GM12878 (cell line): ENCODE results near the gene SSRP1. TPM values are rescaled to one million over a fixed set of nuclear protein-coding genes. Genes with fewer than 3 reads are reported as not detected.
A peak's percentile ranks its signal among the peaks of the same experiment; 100 is the strongest.

Experiments used
- GABPA ChIP-seq: IDR thresholded peaks from 2 replicates; pipeline ENCODE4 v1.6.1; 2014; ENCODE audit warnings: antibody characterized with exemption, low read depth, mild to moderate bottlenecking, inconsistent platforms
- HDGF ChIP-seq: fragments of 450-650 bp; IDR thresholded peaks from 2 replicates; pipeline ENCODE4 v1.6.1; 2016; ENCODE audit warnings: antibody characterized with exemption
- KLF5 ChIP-seq: fragments of 450-650 bp; IDR thresholded peaks from 2 replicates; pipeline ENCODE4 v1.6.1; 2014; ENCODE audit warnings: mild to moderate bottlenecking; ENCODE audit not compliant: partially characterized antibody
- NKRF ChIP-seq: fragments of 450-650 bp; conservative IDR thresholded peaks from 2 replicates; pipeline ENCODE4 v1.6.1; 2017; ENCODE audit warnings: mild to moderate bottlenecking, moderate library complexity
- NR2F1 ChIP-seq: fragments of 450-650 bp; conservative IDR thresholded peaks from 2 replicates; pipeline ENCODE4 v1.6.1; 2017; ENCODE audit warnings: mild to moderate bottlenecking
- RB1 ChIP-seq: fragments of 450-650 bp; formaldehyde crosslinking; IDR thresholded peaks from 2 replicates; pipeline ENCODE4 v1.6.1; 2017; ENCODE audit warnings: mild to moderate bottlenecking, borderline replicate concordance
- REST ChIP-seq: IDR thresholded peaks from 2 replicates; pipeline ENCODE4 v1.6.1; 2012; ENCODE audit warnings: mild to moderate bottlenecking, low read depth, low read length
- RUNX3 ChIP-seq: IDR thresholded peaks from 2 replicates; pipeline ENCODE4 v1.6.1; 2012; ENCODE audit warnings: low read length, inconsistent platforms
- SIX5 ChIP-seq: IDR thresholded peaks from 2 replicates; pipeline ENCODE4 v1.6.1; 2011; ENCODE audit warnings: mild to moderate bottlenecking, low read depth, low read length, moderate library complexity; ENCODE audit not compliant: severe bottlenecking
- SREBF1 ChIP-seq: IDR thresholded peaks from 2 replicates; pipeline ENCODE4 v1.6.1; 2012; ENCODE audit warnings: mild to moderate bottlenecking, low read length
- TAF1 ChIP-seq: IDR thresholded peaks from 2 replicates; pipeline ENCODE4 v1.6.1; 2011; ENCODE audit warnings: mild to moderate bottlenecking, low read depth, low read length, borderline replicate concordance
- TARDBP ChIP-seq: IDR thresholded peaks from 2 replicates; pipeline ENCODE4 v1.6.1; 2016; ENCODE audit warnings: borderline replicate concordance
- YY1 ChIP-seq: IDR thresholded peaks from 2 replicates; pipeline ENCODE4 v1.6.1; 2011; ENCODE audit warnings: low read depth, mild to moderate bottlenecking, low read length
- polyA plus RNA-seq, 11 experiments: library from polyadenylated mRNA; depleted of rRNA in 4 of 11; unstranded in 6 of 11; stranded (reverse) in 5 of 11; fragments of >200 nt; fragmentation: Nextera tagmentation in 4 of 11; fragmentation: Illumina TruSeq in 1 of 11; extraction: Ambion mirVana in 4 of 11; extraction: Trizol in 1 of 11; gene quantifications; 1 replicate in 1 of 11; 2 replicates in 10 of 11; pipeline versions ENCODE4 v1.2.1 to v1.2.3, GENCODE V29; 2011 to 2016; ENCODE audit warnings: inconsistent platforms in 2 of 11, missing spikeins in 2 of 11, low read depth in 1 of 11
- total RNA-seq, 4 experiments: library from RNA; depleted of rRNA in 3 of 4; stranded (reverse); fragments of >200 nt in 3 of 4; fragmentation: Illumina TruSeq in 1 of 4; extraction: Trizol in 1 of 4; gene quantifications; 2 replicates each; pipeline versions ENCODE4 v1.2.1 to v1.2.3, GENCODE V29; 2013 to 2021
- TF ChIP-seq, protein P1 (sequence below), 3 experiments: IDR thresholded peaks in 2 of 3; conservative IDR thresholded peaks in 1 of 3; 2 replicates each; pipeline ENCODE4 v1.5.1; 2011; ENCODE audit warnings: low read depth in 3 of 3, low read length in 3 of 3, mild to moderate bottlenecking in 3 of 3, control low read depth in 2 of 3, moderate library complexity in 2 of 3, inconsistent platforms in 1 of 3, mixed read lengths in 1 of 3; ENCODE audit not compliant: control insufficient read depth in 2 of 3, insufficient read depth in 1 of 3; ENCODE audit errors: extremely low read depth in 1 of 3
- TF ChIP-seq, protein P2 (sequence below): fragments of 450-650 bp; IDR thresholded peaks from 2 replicates; pipeline ENCODE4 v1.6.1; 2018; ENCODE audit warnings: mild to moderate bottlenecking, low read depth, moderate library complexity; ENCODE audit not compliant: partially characterized antibody
- TF ChIP-seq, protein P3 (sequence below): fragments of 150-350 bp; IDR thresholded peaks from 2 replicates; pipeline ENCODE4 v1.6.1; 2014; ENCODE audit warnings: mild to moderate bottlenecking, low read depth, low read length

The SSRP1 gene
- total and polyA plus RNA-seq, 10 of the 15 experiments (the other 5 are each of a cell fraction or from before 2014, with no cell fraction given): 73.6 to 279 (median 138) TPM

- TF ChIP-seq TAF1: peak; percentile 95
- peak; percentile 45 for TF ChIP-seq KLF5
- peak; percentile 76 for TF ChIP-seq YY1
- TF ChIP-seq SREBF1: peak; percentile 55
- TF ChIP-seq REST: no peak
- no peak for TF ChIP-seq NR2F1
- TF ChIP-seq HDGF: no peak
- TF ChIP-seq, protein P1, sequence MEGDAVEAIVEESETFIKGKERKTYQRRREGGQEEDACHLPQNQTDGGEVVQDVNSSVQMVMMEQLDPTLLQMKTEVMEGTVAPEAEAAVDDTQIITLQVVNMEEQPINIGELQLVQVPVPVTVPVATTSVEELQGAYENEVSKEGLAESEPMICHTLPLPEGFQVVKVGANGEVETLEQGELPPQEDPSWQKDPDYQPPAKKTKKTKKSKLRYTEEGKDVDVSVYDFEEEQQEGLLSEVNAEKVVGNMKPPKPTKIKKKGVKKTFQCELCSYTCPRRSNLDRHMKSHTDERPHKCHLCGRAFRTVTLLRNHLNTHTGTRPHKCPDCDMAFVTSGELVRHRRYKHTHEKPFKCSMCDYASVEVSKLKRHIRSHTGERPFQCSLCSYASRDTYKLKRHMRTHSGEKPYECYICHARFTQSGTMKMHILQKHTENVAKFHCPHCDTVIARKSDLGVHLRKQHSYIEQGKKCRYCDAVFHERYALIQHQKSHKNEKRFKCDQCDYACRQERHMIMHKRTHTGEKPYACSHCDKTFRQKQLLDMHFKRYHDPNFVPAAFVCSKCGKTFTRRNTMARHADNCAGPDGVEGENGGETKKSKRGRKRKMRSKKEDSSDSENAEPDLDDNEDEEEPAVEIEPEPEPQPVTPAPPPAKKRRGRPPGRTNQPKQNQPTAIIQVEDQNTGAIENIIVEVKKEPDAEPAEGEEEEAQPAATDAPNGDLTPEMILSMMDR (IDR thresholded peaks at IDR 0.05 in 2 of 3, conservative IDR thresholded peaks at IDR 0.05 in 1 of 3; ENCODE audit: control insufficient read depth in 2 of 3, extremely low read depth in 1 of 3, insufficient read depth in 1 of 3, low read depth in 3 of 3, low read length in 3 of 3): peak in 2 of 3 experiments; percentile 3 to 30; a peak in 1 of 6 replicates
- peak; percentile 53; the same call in 1 of the 2 replicates for TF ChIP-seq RB1
- TF ChIP-seq, protein P2, sequence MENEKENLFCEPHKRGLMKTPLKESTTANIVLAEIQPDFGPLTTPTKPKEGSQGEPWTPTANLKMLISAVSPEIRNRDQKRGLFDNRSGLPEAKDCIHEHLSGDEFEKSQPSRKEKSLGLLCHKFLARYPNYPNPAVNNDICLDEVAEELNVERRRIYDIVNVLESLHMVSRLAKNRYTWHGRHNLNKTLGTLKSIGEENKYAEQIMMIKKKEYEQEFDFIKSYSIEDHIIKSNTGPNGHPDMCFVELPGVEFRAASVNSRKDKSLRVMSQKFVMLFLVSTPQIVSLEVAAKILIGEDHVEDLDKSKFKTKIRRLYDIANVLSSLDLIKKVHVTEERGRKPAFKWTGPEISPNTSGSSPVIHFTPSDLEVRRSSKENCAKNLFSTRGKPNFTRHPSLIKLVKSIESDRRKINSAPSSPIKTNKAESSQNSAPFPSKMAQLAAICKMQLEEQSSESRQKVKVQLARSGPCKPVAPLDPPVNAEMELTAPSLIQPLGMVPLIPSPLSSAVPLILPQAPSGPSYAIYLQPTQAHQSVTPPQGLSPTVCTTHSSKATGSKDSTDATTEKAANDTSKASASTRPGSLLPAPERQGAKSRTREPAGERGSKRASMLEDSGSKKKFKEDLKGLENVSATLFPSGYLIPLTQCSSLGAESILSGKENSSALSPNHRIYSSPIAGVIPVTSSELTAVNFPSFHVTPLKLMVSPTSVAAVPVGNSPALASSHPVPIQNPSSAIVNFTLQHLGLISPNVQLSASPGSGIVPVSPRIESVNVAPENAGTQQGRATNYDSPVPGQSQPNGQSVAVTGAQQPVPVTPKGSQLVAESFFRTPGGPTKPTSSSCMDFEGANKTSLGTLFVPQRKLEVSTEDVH: peak; percentile 75
- peak; percentile 46 for TF ChIP-seq SIX5
- peak; percentile 84 for TF ChIP-seq GABPA
- TF ChIP-seq, protein P3, sequence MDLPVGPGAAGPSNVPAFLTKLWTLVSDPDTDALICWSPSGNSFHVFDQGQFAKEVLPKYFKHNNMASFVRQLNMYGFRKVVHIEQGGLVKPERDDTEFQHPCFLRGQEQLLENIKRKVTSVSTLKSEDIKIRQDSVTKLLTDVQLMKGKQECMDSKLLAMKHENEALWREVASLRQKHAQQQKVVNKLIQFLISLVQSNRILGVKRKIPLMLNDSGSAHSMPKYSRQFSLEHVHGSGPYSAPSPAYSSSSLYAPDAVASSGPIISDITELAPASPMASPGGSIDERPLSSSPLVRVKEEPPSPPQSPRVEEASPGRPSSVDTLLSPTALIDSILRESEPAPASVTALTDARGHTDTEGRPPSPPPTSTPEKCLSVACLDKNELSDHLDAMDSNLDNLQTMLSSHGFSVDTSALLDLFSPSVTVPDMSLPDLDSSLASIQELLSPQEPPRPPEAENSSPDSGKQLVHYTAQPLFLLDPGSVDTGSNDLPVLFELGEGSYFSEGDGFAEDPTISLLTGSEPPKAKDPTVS: no peak
- peak; percentile 60; the same call in 1 of the 2 replicates for TF ChIP-seq TARDBP
- TF ChIP-seq RUNX3: peak; percentile 45; the same call in 1 of the 2 replicates
- TF ChIP-seq NKRF: peak; percentile 73; the same call in 1 of the 2 replicates
These were observed at the start of gene SSRP1 (continued) for GRCh38 chr11:57335343-57336110.
